LNCAP (cell line): ENCODE measurements around the gene FUT6.

Experiments
- CTCF ChIP-seq: fragments of 450-650 bp; IDR thresholded peaks from 2 replicates; pipeline ENCODE4 v1.5.1; 2017; ENCODE audit warnings: mild to moderate bottlenecking

Gene FUT6

GRCh38 chr19:5828661-5829566 lies 10.6 kb downstream of the FUT6 start:
- no peak for TF ChIP-seq CTCF

- no peak for TF ChIP-seq CTCF
These were observed 11.4 kb downstream of the FUT6 start for GRCh38 chr19:5827891-5828660.

GRCh38 chr19:5827342-5827890 lies 12.1 kb downstream of the FUT6 start:
- no peak for TF ChIP-seq CTCF

- TF ChIP-seq CTCF: no peak
These were observed 12.8 kb downstream of the FUT6 start for GRCh38 chr19:5826531-5827341.

- TF ChIP-seq CTCF: no peak
These were observed 14.3 kb downstream of the FUT6 start for GRCh38 chr19:5825178-5825577.

GRCh38 chr19:5824751-5825150 lies 14.8 kb downstream of the FUT6 start:
- no peak for TF ChIP-seq CTCF
